Heart left ventricle (tissue), 13 donors: ENCODE results near the gene OTOS.

Experiments
- POLR2A ChIP-seq, 2 donors: fragments of 450-650 bp; IDR thresholded peaks; one replicate each; pipeline ENCODE4 v1.6.1; 2017; ENCODE audit warnings: antibody characterized with exemption in 2 of 2, mild to moderate bottlenecking in 2 of 2, moderate library complexity in 2 of 2
- TF ChIP-seq, protein P1 (sequence below), 12 donors: fragments of 200-600 bp; sonication (generic) in 4 of 12; IDR thresholded peaks; one replicate each; pipeline versions ENCODE4 v1.5.0 to v1.8.0; 2018 to 2022; ENCODE audit warnings: antibody characterized with exemption in 12 of 12, mild to moderate bottlenecking in 5 of 12
- donor health status: ischemic (EF 13 %, LVEDD 7.1; RV severe dilation, severe dysfunction).
- donor health status: DM: no; HTN: yes; CAD: no.
- donor health status: DM: no; HTN: no; CAD: no.
- donor health status: ischemic (EF 25% LVEDD 6.9; RV normal size, moderate dysfunction).
- donor health status: ischemic (EF 25% LVEDD 5.7; RV mildly dilated, moderate dysfunction).
- donor health status: ischemic (EF 35%, LVEDD 5.7; RV mildly dilated, moderate dysfunction).
- donor health status: nonischemic (EF 11% LVEDD 7.7; RV severe dilation, severe dysfunction).
- donor health status: DM: yes; HTN: yes; CAD: no.
- donor health status: PGD.
- donor health status: ischemic (EF 29% LVEDD 5.4; RV normal size, mild dysfunction).
- donor health status: nonischemic (EF 23%, LVEDD 6.1; RV moderate dilation, normal function).

DNA sequence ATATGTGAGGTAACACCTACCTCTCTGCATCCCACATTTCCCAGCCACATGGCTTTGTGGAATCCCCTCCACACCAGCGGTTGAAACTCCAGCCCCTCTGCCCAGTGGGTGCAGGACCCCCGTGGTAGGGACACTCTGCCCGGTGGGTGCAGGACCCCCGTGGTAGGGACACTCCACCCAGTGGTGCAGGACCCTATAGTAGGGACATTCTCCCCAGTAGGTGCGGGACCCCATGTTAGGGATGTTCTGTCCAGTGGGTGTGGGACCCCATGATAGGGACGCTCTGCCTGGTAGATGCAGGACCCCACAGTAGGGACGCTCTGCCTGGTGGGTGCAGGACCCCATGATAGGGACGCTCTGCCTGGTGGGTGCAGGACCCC is 15.8 kb downstream of the OTOS start:
- TF ChIP-seq, protein P1, sequence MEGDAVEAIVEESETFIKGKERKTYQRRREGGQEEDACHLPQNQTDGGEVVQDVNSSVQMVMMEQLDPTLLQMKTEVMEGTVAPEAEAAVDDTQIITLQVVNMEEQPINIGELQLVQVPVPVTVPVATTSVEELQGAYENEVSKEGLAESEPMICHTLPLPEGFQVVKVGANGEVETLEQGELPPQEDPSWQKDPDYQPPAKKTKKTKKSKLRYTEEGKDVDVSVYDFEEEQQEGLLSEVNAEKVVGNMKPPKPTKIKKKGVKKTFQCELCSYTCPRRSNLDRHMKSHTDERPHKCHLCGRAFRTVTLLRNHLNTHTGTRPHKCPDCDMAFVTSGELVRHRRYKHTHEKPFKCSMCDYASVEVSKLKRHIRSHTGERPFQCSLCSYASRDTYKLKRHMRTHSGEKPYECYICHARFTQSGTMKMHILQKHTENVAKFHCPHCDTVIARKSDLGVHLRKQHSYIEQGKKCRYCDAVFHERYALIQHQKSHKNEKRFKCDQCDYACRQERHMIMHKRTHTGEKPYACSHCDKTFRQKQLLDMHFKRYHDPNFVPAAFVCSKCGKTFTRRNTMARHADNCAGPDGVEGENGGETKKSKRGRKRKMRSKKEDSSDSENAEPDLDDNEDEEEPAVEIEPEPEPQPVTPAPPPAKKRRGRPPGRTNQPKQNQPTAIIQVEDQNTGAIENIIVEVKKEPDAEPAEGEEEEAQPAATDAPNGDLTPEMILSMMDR (IDR thresholded peaks at IDR 0.05) = no peak
- TF ChIP-seq POLR2A (IDR thresholded peaks at IDR 0.05) = no peak
